ENCODE data around the gene FAM72D.
"Not testable (repeated sequence)": the region's sequence is repeated elsewhere in the genome, so short reads cannot be mapped to it uniquely, and the experiment has no call there.

DNA sequence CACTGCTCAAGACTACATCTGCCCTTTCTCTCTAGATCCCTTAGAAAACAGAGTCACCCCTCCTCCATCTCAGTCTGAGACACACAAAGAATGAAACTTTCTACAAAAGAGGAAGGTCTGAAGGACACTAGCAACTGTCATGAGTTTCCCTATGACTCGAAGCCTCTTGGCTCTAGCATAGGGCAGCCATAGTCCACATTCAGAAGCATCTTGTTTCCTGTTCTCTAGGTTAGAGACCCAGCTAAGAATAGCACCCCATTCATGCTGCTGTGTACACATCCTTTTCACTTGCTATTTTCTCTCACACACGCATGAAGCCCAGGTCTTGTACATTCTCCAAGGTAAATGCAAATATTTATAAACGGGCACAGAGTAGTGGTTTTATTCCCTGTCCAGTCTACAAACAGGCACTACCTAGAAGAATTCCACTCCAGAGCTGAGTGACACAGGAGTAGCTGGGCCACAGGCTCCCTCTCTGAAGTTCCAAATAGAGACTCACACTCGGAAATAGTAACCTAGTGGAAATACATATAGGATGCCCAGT lies 40.5 kb upstream of the FAM72D start:
- TF ChIP-seq, protein P1, sequence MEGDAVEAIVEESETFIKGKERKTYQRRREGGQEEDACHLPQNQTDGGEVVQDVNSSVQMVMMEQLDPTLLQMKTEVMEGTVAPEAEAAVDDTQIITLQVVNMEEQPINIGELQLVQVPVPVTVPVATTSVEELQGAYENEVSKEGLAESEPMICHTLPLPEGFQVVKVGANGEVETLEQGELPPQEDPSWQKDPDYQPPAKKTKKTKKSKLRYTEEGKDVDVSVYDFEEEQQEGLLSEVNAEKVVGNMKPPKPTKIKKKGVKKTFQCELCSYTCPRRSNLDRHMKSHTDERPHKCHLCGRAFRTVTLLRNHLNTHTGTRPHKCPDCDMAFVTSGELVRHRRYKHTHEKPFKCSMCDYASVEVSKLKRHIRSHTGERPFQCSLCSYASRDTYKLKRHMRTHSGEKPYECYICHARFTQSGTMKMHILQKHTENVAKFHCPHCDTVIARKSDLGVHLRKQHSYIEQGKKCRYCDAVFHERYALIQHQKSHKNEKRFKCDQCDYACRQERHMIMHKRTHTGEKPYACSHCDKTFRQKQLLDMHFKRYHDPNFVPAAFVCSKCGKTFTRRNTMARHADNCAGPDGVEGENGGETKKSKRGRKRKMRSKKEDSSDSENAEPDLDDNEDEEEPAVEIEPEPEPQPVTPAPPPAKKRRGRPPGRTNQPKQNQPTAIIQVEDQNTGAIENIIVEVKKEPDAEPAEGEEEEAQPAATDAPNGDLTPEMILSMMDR (IDR thresholded peaks at IDR 0.05; ENCODE audit: insufficient read depth, low read depth, low read length) = not testable (repeated sequence)
- not testable (repeated sequence) for TF ChIP-seq EZH2 (IDR thresholded peaks at IDR 0.05; ENCODE audit: insufficient read depth, low read length)

Data from astrocyte (in vitro differentiated cells and primary cell).